ENCODE results near the gene TAP2. TPM values are rescaled to one million over a fixed set of nuclear protein-coding genes. Genes with fewer than 3 reads are reported as not detected.

Gene TAP2
- total and polyA plus RNA-seq, 2 experiments from 2014 or later: 2.2 to 4.6 TPM

DNA sequence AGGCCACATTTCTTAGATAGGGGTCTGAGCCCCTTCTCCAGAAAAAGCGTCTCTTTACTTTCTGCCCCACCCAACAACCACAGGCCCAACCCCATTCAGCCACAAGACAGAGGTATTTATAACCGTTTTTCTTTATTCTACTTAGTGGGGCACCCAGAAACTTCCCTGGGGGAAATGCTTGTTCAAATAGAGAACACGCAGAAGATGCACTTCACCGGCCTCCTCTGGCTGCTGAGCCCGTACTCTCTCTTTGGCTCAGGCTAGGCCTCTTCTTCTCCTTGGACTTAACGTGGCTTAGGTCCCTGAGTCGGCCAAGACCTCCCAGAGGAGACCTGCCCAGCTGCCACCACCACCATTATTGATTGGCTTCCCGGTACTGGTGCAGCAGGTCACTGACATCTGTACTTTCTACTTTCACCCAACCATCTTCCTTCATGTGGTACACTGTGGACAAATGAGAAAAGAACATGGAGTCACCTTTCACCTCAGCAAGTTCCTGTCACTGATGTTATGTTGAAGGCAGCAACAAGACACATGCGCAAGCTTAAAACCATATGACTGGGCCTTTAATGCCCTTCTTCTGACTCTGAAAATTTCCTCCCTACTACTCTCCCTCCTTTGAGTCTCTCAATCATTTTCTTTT is 2.2 kb upstream of the TAP2 start:
- H3K9me3 ChIP-seq (ENCODE audit: low read depth): no peaks in the 10 kb centered on the region
- no peak overlapping the region for H3K9ac ChIP-seq
- peaks cover 8% of the 10 kb centered on the region; the same call in 1 of the 2 replicates for H3K4me1 ChIP-seq (ENCODE audit: insufficient read depth)
- in situ Hi-C loops (cut with MboI): no loop called here
- no peak overlapping the region for H3K4me3 ChIP-seq
- H2AFZ ChIP-seq: no peak overlapping the region
- no peaks in the 10 kb centered on the region for H4K20me1 ChIP-seq (ENCODE audit: insufficient read depth)
- H3F3A ChIP-seq (ENCODE audit: insufficient read depth): peaks cover 17% of the 10 kb centered on the region
- H3K79me2 ChIP-seq (ENCODE audit: insufficient read depth): 0 out of 2 replicates have a peak, but pooled peaks cover 4% of the 10 kb centered on the region
- DNase-seq: no peak
- no peaks in the 10 kb centered on the region for H3K27me3 ChIP-seq (replicated peaks; ENCODE audit: insufficient read depth)
- no peak overlapping the region for H3K27ac ChIP-seq
- H3K36me3 ChIP-seq (ENCODE audit: low read depth): no peaks in the 10 kb centered on the region
- 87 to 93% methylated on average over 9 of the region's 9 CpGs for WGBS, 2 experiments (ENCODE audit: low coverage in 1 of 2, low lambda C conversion rate in 2 of 2, missing lambda C conversion rate in 2 of 2)
- H3K4me2 ChIP-seq (ENCODE audit: unreplicated experiment): no peak overlapping the region
- H3K9me2 ChIP-seq (ENCODE audit: insufficient read depth): no peaks in the 10 kb centered on the region
- no peak for TF ChIP-seq EZH2phosphoT487 (IDR thresholded peaks at IDR 0.05; ENCODE audit: insufficient read depth, low read depth)
- no peak for TF ChIP-seq EZH2 (IDR thresholded peaks at IDR 0.05; ENCODE audit: insufficient read depth, poor library complexity, severe bottlenecking)

DNA sequence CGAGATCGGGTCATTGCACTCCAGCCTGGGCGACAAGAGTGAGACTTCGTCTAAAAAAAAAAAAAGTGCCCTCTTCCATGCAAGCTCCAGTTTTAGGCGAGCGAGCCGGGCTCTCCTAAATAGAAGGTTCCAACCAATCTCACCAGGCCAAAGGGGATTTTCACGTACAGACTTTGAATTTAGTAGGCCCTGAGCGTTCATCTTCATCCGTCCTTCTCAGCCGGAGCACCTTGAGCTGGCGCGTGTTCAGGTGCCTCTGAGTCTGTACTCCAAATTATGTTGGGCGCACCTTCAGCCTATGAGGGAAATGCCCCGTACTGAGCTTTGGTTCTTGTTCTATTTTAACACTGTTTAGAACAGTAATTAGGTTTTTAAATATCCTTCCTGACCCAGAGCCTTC is 817 bp upstream of the TAP2 start:
- H3K9me2 ChIP-seq (ENCODE audit: insufficient read depth): no peaks in the 10 kb centered on the region
- no peaks in the 10 kb centered on the region for H4K20me1 ChIP-seq (ENCODE audit: insufficient read depth)
- WGBS, 2 experiments (ENCODE audit: low coverage in 1 of 2, low lambda C conversion rate in 2 of 2, missing lambda C conversion rate in 2 of 2): 84 to 89% methylated on average over 15 of the region's 15 CpGs

DNA sequence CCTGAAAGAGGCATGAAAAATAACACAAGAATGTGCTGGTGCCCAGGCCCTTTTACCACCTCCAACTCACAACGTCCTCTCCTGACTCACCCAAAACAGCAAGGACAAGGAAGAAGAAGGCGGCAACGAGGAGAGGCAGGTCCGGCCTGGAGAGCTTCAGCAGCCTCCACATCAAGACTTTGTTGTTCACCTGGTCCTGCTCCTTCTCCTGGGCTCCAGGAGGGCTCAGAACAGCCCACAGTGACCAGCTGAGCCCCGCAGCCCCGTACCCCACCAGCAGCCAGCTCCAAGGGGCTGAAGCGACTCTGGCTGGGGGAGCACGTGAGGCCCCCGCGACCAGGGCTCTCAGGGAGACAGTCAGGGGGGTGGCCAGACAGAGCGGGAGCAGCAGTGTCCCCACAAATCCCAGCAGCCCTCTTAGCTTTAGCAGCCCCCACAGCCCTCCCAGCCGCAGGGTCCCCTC is 857 bp downstream of the TAP2 start:
- H3K36me3 ChIP-seq (ENCODE audit: low read depth): no peaks in the 10 kb centered on the region
- TF ChIP-seq EZH2 (IDR thresholded peaks at IDR 0.05; ENCODE audit: insufficient read depth, poor library complexity, severe bottlenecking) (no peak), EZH2phosphoT487 (IDR thresholded peaks at IDR 0.05; ENCODE audit: insufficient read depth, low read depth) (no peak)
- 0 out of 2 replicates have a peak, but pooled peaks cover 4% of the 10 kb centered on the region for H3K79me2 ChIP-seq (ENCODE audit: insufficient read depth)
- no peaks in the 10 kb centered on the region for H4K20me1 ChIP-seq (ENCODE audit: insufficient read depth)
- H3K27me3 ChIP-seq (replicated peaks; ENCODE audit: insufficient read depth): no peaks in the 10 kb centered on the region
- 35 to 40% methylated on average over 11 of the region's 12 CpGs for WGBS, 2 experiments (ENCODE audit: low coverage in 1 of 2, low lambda C conversion rate in 2 of 2, missing lambda C conversion rate in 2 of 2)
- peak; percentile 41 for DNase-seq
- peaks cover 17% of the 10 kb centered on the region for H3F3A ChIP-seq (ENCODE audit: insufficient read depth)
- peak overlapping the region; percentile 86 for H3K4me2 ChIP-seq (ENCODE audit: unreplicated experiment)
- H3K9ac ChIP-seq: peak overlapping the region; percentile 89
- peak overlapping the region; percentile 88 for H2AFZ ChIP-seq
- no peaks in the 10 kb centered on the region for H3K9me2 ChIP-seq (ENCODE audit: insufficient read depth)
- in situ Hi-C loops (cut with MboI): no loop called here
- peak overlapping the region; percentile 87 for H3K27ac ChIP-seq
- peak overlapping the region; percentile 84 for H3K4me3 ChIP-seq
- peaks cover 8% of the 10 kb centered on the region; the same call in 1 of the 2 replicates for H3K4me1 ChIP-seq (ENCODE audit: insufficient read depth)
- H3K9me3 ChIP-seq (ENCODE audit: low read depth): no peaks in the 10 kb centered on the region

More for the DNA sequence above, 817 bp upstream of the TAP2 start:
- Histone ChIP-seq H3K9me3 (ENCODE audit: low read depth) (no peaks in the 10 kb centered on the region), H3K4me2 (ENCODE audit: unreplicated experiment) (no peak overlapping the region), H3K27me3 (replicated peaks; ENCODE audit: insufficient read depth) (no peaks in the 10 kb centered on the region), H3K36me3 (ENCODE audit: low read depth) (no peaks in the 10 kb centered on the region), H3K27ac (peak overlapping the region; percentile 87; the same call in 1 of the 2 replicates), H3K79me2 (ENCODE audit: insufficient read depth) (0 out of 2 replicates have a peak, but pooled peaks cover 4% of the 10 kb centered on the region), H3K9ac (no peak overlapping the region; the same call in 1 of the 2 replicates), H3K4me3 (no peak overlapping the region), H3K4me1 (ENCODE audit: insufficient read depth) (peaks cover 8% of the 10 kb centered on the region; the same call in 1 of the 2 replicates), H3F3A (ENCODE audit: insufficient read depth) (peaks cover 17% of the 10 kb centered on the region), H2AFZ (no peak overlapping the region)
- in situ Hi-C loops (cut with MboI): no loop called here
- no peak for DNase-seq
- TF ChIP-seq EZH2phosphoT487 (IDR thresholded peaks at IDR 0.05; ENCODE audit: insufficient read depth, low read depth): no peak
- TF ChIP-seq EZH2 (IDR thresholded peaks at IDR 0.05; ENCODE audit: insufficient read depth, poor library complexity, severe bottlenecking): no peak

DNA sequence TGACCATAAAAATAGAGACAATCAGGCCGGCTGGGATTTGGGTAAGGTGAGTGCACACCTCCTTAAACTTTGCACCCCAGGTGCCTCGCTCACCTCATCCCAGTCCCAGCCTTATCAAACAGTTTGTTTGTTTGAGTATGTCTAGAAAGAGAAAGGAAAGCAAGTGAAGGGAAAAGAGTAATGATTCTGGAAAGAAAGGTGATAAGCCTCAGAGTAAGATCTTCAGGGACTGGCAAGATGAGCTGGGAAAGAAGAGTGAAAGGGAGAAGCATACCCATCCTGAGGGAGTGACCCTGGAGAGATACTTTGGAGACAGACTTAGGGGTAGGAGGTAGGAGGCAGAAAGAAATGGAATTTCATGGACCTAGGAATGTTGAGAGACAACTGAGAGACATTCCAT is 1.7 kb downstream of the TAP2 start:
- TF ChIP-seq EZH2phosphoT487 (IDR thresholded peaks at IDR 0.05; ENCODE audit: insufficient read depth, low read depth): no peak
- no peak for TF ChIP-seq EZH2 (IDR thresholded peaks at IDR 0.05; ENCODE audit: insufficient read depth, poor library complexity, severe bottlenecking)
- in situ Hi-C loops (cut with MboI): no loop called here
- DNase-seq: no peak
- Histone ChIP-seq H4K20me1 (ENCODE audit: insufficient read depth) (no peaks in the 10 kb centered on the region), H3K4me1 (ENCODE audit: insufficient read depth) (peaks cover 8% of the 10 kb centered on the region; the same call in 1 of the 2 replicates), H3K9me2 (ENCODE audit: insufficient read depth) (no peaks in the 10 kb centered on the region), H3K9ac (no peak overlapping the region), H2AFZ (no peak overlapping the region), H3K36me3 (ENCODE audit: low read depth) (no peaks in the 10 kb centered on the region), H3K79me2 (ENCODE audit: insufficient read depth) (0 out of 2 replicates have a peak, but pooled peaks cover 4% of the 10 kb centered on the region), H3K27ac (no peak overlapping the region), H3F3A (ENCODE audit: insufficient read depth) (peaks cover 17% of the 10 kb centered on the region), H3K4me2 (ENCODE audit: unreplicated experiment) (no peak overlapping the region), H3K9me3 (ENCODE audit: low read depth) (no peaks in the 10 kb centered on the region), H3K27me3 (replicated peaks; ENCODE audit: insufficient read depth) (no peaks in the 10 kb centered on the region), H3K4me3 (no peak overlapping the region)
- 97 to 98% methylated on average over 2 of the region's 2 CpGs for WGBS, 2 experiments (ENCODE audit: low coverage in 1 of 2, low lambda C conversion rate in 2 of 2, missing lambda C conversion rate in 2 of 2)

Measured in GM23248 (cell line).